ENCODE measurements around the gene CD99L2.

DNA sequence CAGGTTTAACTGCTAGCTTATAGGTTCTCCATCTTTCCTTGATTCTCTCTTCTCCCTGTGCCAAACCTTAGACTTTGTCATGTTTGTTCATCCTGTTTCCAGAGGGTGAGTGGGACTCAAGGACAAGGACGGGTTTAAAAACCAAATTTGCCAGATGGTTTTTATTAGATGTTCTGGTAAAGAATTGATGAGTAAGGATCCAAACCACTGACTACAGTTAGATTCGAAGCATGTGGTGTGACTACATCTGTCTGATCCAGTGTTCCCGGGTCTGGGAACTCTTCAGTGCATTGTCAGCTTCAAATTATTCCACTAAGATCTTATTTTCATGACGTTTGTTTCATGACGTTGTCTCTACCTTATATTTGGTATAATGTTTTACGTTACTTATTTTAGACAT, 167.7 kb downstream of the CD99L2 start:
- TF ChIP-seq, protein P1, sequence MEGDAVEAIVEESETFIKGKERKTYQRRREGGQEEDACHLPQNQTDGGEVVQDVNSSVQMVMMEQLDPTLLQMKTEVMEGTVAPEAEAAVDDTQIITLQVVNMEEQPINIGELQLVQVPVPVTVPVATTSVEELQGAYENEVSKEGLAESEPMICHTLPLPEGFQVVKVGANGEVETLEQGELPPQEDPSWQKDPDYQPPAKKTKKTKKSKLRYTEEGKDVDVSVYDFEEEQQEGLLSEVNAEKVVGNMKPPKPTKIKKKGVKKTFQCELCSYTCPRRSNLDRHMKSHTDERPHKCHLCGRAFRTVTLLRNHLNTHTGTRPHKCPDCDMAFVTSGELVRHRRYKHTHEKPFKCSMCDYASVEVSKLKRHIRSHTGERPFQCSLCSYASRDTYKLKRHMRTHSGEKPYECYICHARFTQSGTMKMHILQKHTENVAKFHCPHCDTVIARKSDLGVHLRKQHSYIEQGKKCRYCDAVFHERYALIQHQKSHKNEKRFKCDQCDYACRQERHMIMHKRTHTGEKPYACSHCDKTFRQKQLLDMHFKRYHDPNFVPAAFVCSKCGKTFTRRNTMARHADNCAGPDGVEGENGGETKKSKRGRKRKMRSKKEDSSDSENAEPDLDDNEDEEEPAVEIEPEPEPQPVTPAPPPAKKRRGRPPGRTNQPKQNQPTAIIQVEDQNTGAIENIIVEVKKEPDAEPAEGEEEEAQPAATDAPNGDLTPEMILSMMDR (IDR thresholded peaks at IDR 0.05), result no peak
- TF ChIP-seq POLR2A (IDR thresholded peaks at IDR 0.05), result no peak

All from adrenal gland (tissue), 5 donors.